SK-N-SH treated with all-trans-retinoic acid at 6 μM for 48 hours (cell line): ENCODE results near the gene WNT6.

Source experiments
- ATAC-seq: fragments of 200-7000 bp; cut with Tn5 transposase; 3 replicates; pipeline ENCODE4 v1.9.1; 2020; ENCODE audit warnings: mild to moderate bottlenecking, moderate library complexity
- ARNTL ChIP-seq: fragments of 450-650 bp; formaldehyde crosslinking; IDR thresholded peaks from 2 replicates; pipeline ENCODE4 v1.5.0; 2020; ENCODE audit warnings: low read depth, mild to moderate bottlenecking, moderate library complexity, borderline replicate concordance
- BACH2 ChIP-seq: fragments of 250-450 bp; sonication (Bioruptor Pico); IDR thresholded peaks from 2 replicates; pipeline ENCODE4 v1.9.0; 2021; ENCODE audit warnings: mild to moderate bottlenecking, borderline replicate concordance
- CREB5 ChIP-seq: fragments of 250-450 bp; sonication (Bioruptor Pico); IDR thresholded peaks from 2 replicates; pipeline ENCODE4 v1.5.1; 2020; ENCODE audit warnings: low read depth, mild to moderate bottlenecking, moderate library complexity
- CSDC2 ChIP-seq: fragments of 250-450 bp; sonication (Bioruptor Pico); IDR thresholded peaks from 2 replicates; pipeline ENCODE4 v1.5.0; 2020; ENCODE audit warnings: mild to moderate bottlenecking, moderate library complexity
- ESRRG ChIP-seq: fragments of 250-450 bp; sonication (Bioruptor Pico); IDR thresholded peaks from 2 replicates; pipeline ENCODE4 v1.6.1; 2021; ENCODE audit warnings: mild to moderate bottlenecking
- GLIS3 ChIP-seq: fragments of 250-450 bp; sonication (Bioruptor Pico); IDR thresholded peaks from 2 replicates; pipeline ENCODE4 v1.5.0; 2020; ENCODE audit warnings: mild to moderate bottlenecking, moderate library complexity
- ISL1 ChIP-seq: fragments of 250-450 bp; sonication (Bioruptor Pico); IDR thresholded peaks from 2 replicates; pipeline ENCODE4 v2.1.2; 2022; ENCODE audit warnings: mild to moderate bottlenecking, moderate library complexity
- OSR1 ChIP-seq: fragments of 250-450 bp; sonication (Bioruptor Pico); IDR thresholded peaks from 2 replicates; pipeline ENCODE4 v1.8.0; 2022; ENCODE audit warnings: moderate library complexity, mild to moderate bottlenecking, inconsistent platforms
- PATZ1 ChIP-seq: fragments of 250-450 bp; sonication (Bioruptor Pico); IDR thresholded peaks from 2 replicates; pipeline ENCODE4 v1.8.0; 2020; ENCODE audit warnings: mild to moderate bottlenecking, moderate library complexity, borderline replicate concordance
- POU6F1 ChIP-seq: fragments of 250-450 bp; sonication (Bioruptor Pico); IDR thresholded peaks from 2 replicates; pipeline ENCODE4 v1.8.0; 2021; ENCODE audit warnings: low read depth, mild to moderate bottlenecking, moderate library complexity, borderline replicate concordance
- PPARA ChIP-seq: fragments of 250-450 bp; sonication (Bioruptor Pico); IDR thresholded peaks from 2 replicates; pipeline ENCODE4 v1.5.0; 2020; ENCODE audit warnings: mild to moderate bottlenecking, borderline replicate concordance
- RARB ChIP-seq: fragments of 250-450 bp; sonication (Bioruptor Pico); IDR thresholded peaks from 2 replicates; pipeline ENCODE4 v1.8.0; 2021; ENCODE audit warnings: mild to moderate bottlenecking, moderate library complexity
- SNAI2 ChIP-seq: fragments of 250-450 bp; sonication (Bioruptor Pico); IDR thresholded peaks from 2 replicates; pipeline ENCODE4 v1.5.0; 2020; ENCODE audit warnings: mild to moderate bottlenecking, moderate library complexity
- TCF4 ChIP-seq: fragments of 250-450 bp; sonication (Bioruptor Pico); IDR thresholded peaks from 2 replicates; pipeline ENCODE4 v1.8.0; 2021; ENCODE audit warnings: mild to moderate bottlenecking, moderate library complexity, borderline replicate concordance
- TOX ChIP-seq: fragments of 250-450 bp; sonication (Bioruptor Pico); IDR thresholded peaks from 2 replicates; pipeline ENCODE4 v1.8.0; 2021; ENCODE audit warnings: mild to moderate bottlenecking, moderate library complexity, borderline replicate concordance
- ZC3H10 ChIP-seq: fragments of 250-450 bp; sonication (Bioruptor Pico); IDR thresholded peaks from 2 replicates; pipeline ENCODE4 v1.5.1; 2021; ENCODE audit warnings: mild to moderate bottlenecking, moderate library complexity
- ZFP3 ChIP-seq: fragments of 250-450 bp; sonication (Bioruptor Pico); IDR thresholded peaks from 2 replicates; pipeline ENCODE4 v1.5.0; 2020; ENCODE audit warnings: mild to moderate bottlenecking, moderate library complexity
- ZFP30 ChIP-seq: fragments of 450-650 bp; formaldehyde crosslinking; IDR thresholded peaks from 2 replicates; pipeline ENCODE4 v1.5.0; 2022; ENCODE audit warnings: mild to moderate bottlenecking, moderate library complexity
- ZNF565 ChIP-seq: fragments of 450-650 bp; formaldehyde crosslinking; conservative IDR thresholded peaks from 2 replicates; pipeline ENCODE4 v1.5.0; 2020; ENCODE audit warnings: low read depth, mild to moderate bottlenecking, moderate library complexity
- ZNF70 ChIP-seq: fragments of 450-650 bp; formaldehyde crosslinking; IDR thresholded peaks from 2 replicates; pipeline ENCODE4 v1.5.0; 2020; ENCODE audit warnings: mild to moderate bottlenecking, moderate library complexity
- ZNF8 ChIP-seq: fragments of 450-650 bp; formaldehyde crosslinking; IDR thresholded peaks from 2 replicates; pipeline ENCODE4 v1.5.0; 2020; ENCODE audit warnings: mild to moderate bottlenecking, moderate library complexity
- TF ChIP-seq, protein P1 (sequence below): fragments of 250-450 bp; sonication (Bioruptor Pico); IDR thresholded peaks from 2 replicates; pipeline ENCODE4 v1.5.1; 2021; ENCODE audit warnings: mild to moderate bottlenecking, moderate library complexity

Gene WNT6

GRCh38 chr2:218832081-218832480 lies 27.5 kb upstream of the WNT6 start:
- no peak for ATAC-seq
- TF ChIP-seq ZFP3 (CRISPR knock-in tag) (no peak), ZC3H10 (no peak), ZNF8 (no peak), CREB5 (CRISPR knock-in tag) (no peak), ZNF565 (no peak), PPARA (CRISPR knock-in tag) (no peak), PATZ1 (CRISPR knock-in tag) (no peak), OSR1 (CRISPR knock-in tag) (no peak), ZNF70 (CRISPR knock-in tag) (no peak), CSDC2 (no peak), TOX (CRISPR knock-in tag) (no peak), TCF4 (CRISPR knock-in tag) (no peak)
- TF ChIP-seq, protein P1, sequence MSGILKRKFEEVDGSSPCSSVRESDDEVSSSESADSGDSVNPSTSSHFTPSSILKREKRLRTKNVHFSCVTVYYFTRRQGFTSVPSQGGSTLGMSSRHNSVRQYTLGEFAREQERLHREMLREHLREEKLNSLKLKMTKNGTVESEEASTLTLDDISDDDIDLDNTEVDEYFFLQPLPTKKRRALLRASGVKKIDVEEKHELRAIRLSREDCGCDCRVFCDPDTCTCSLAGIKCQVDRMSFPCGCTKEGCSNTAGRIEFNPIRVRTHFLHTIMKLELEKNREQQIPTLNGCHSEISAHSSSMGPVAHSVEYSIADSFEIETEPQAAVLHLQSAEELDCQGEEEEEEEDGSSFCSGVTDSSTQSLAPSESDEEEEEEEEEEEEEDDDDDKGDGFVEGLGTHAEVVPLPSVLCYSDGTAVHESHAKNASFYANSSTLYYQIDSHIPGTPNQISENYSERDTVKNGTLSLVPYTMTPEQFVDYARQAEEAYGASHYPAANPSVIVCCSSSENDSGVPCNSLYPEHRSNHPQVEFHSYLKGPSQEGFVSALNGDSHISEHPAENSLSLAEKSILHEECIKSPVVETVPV (CRISPR knock-in tag) = no peak

DNA sequence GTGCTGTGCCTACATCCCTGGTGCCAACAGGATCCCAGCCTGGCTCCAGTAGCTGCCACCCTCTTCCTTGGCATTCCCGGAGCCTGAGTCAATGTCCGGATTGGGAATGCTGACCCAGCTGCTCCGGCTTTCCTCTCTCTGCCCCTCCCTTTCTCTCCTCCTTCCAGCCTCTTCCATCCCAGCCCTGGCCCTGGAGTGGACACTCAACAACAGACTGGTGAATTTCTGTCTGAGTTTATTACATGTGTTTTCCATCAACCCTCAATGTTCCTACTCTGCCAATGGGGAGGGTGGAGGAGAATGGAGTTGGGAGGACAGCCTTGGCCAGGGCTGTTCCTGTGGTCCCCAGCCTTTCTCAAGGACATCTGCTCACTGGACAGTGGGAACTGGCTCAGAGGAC lies 27.1 kb upstream of the WNT6 start:
- TF ChIP-seq GLIS3 (CRISPR knock-in tag) (no peak), OSR1 (CRISPR knock-in tag) (no peak), ESRRG (CRISPR knock-in tag) (no peak), RARB (CRISPR knock-in tag) (no peak), ZFP3 (CRISPR knock-in tag) (no peak)
- ATAC-seq = peak; percentile 43; the same call in 1 of the 3 replicates

DNA sequence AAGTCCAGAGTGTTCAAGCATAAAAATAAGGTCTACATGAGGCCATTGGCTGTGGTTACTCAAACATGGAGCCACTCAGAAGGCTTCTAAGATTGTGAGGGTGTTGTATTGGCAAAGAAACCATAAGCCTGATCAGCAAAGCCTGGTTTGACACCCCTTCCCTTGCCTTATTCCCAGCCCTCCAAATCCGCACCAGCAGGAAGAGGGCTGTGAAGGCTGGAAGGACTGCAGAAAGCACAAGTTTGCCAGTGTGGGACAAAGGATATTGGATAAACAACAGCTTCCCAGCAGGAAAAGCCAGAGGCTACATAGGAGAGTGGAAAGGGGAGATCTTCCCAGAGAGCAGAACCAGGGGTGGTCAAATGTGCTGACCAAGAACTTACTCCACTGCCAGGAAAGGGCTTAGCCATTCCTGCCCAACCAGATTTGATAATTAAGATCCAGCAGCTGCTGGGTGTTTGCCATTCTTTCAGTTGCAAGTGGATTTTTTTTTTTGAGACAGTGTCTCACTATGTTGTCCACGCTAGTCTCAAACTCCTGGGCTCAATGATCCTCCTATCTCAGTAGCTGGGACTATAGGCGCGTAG lies 26.5 kb upstream of the WNT6 start:
- TF ChIP-seq ZFP3 (CRISPR knock-in tag) (no peak), ISL1 (no peak), CSDC2 (no peak), ZNF8 (no peak), RARB (CRISPR knock-in tag) (no peak), TCF4 (CRISPR knock-in tag) (no peak), POU6F1 (CRISPR knock-in tag) (no peak), OSR1 (CRISPR knock-in tag) (no peak), GLIS3 (CRISPR knock-in tag) (no peak), ESRRG (CRISPR knock-in tag) (no peak), BACH2 (CRISPR knock-in tag) (no peak), CREB5 (CRISPR knock-in tag) (no peak)
- no peak for ATAC-seq

DNA sequence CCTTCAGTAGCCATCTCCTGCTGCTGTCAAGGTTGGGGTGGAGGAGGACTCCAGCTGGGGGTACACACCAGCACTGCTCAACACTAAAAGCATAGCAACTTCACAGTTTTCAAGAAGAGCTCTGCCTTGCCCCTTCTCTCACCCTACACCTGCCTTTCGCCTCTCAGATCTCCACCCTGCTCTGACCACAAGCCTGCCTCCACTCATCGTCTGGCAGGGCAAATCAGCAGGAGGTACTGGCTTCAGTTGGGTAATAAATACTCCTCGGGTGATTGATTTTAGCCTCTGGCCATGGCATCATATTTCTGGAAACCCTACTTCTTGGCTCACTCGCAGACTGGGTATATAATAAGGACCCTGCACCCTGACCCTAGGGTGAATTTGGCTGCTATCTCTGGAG lies 24.9 kb upstream of the WNT6 start:
- ATAC-seq = no peak; the same call in 2 of the 3 replicates
- TF ChIP-seq POU6F1 (CRISPR knock-in tag) (no peak), CREB5 (CRISPR knock-in tag) (no peak), ISL1 (no peak), GLIS3 (CRISPR knock-in tag) (no peak), ZNF70 (CRISPR knock-in tag) (no peak), PPARA (CRISPR knock-in tag) (no peak), ESRRG (CRISPR knock-in tag) (no peak), ARNTL (CRISPR knock-in tag) (no peak), OSR1 (CRISPR knock-in tag) (no peak), ZNF8 (no peak), RARB (CRISPR knock-in tag) (no peak), PATZ1 (CRISPR knock-in tag) (no peak), SNAI2 (CRISPR knock-in tag) (no peak), ZNF565 (no peak), ZFP30 (CRISPR knock-in tag) (no peak)
